Measurements from ENCODE around the gene GPN2. TPM values are rescaled to one million over a fixed set of nuclear protein-coding genes. Genes with fewer than 3 reads are reported as not detected.

The GPN2 gene
- total RNA-seq, 1 donor from 2014 or later, result 21.4 TPM

- Mint-ChIP-seq H3K9me3 (ENCODE audit: unreplicated experiment) (no peaks in the 10 kb centered on the region), H3K36me3 (ENCODE audit: unreplicated experiment) (no peaks in the 10 kb centered on the region), H3K27ac (ENCODE audit: unreplicated experiment) (no peak overlapping the region), H3K4me1 (ENCODE audit: low read depth, unreplicated experiment) (peaks cover 10% of the 10 kb centered on the region), H3K27me3 (ENCODE audit: unreplicated experiment) (peaks cover 4% of the 10 kb centered on the region), H3K4me3 (ENCODE audit: unreplicated experiment) (no peak overlapping the region)
- DNase-seq, result no peak
- TF ChIP-seq CTCF (IDR thresholded peaks at IDR 0.05; ENCODE audit: partially characterized antibody, unreplicated experiment), result no peak
Observed at GRCh38 chr1:26911399-26912146, 21.5 kb upstream of the GPN2 start.

- Mint-ChIP-seq H3K27me3 (ENCODE audit: unreplicated experiment) (peaks cover 4% of the 10 kb centered on the region), H3K9me3 (ENCODE audit: unreplicated experiment) (no peaks in the 10 kb centered on the region), H3K4me3 (ENCODE audit: unreplicated experiment) (no peak overlapping the region), H3K36me3 (ENCODE audit: unreplicated experiment) (no peaks in the 10 kb centered on the region), H3K4me1 (ENCODE audit: low read depth, unreplicated experiment) (peaks cover 10% of the 10 kb centered on the region), H3K27ac (ENCODE audit: unreplicated experiment) (no peak overlapping the region)
- no peak for DNase-seq
- TF ChIP-seq CTCF (IDR thresholded peaks at IDR 0.05; ENCODE audit: partially characterized antibody, unreplicated experiment), result no peak
Observed at GRCh38 chr1:26910343-26911160, 20.5 kb upstream of the GPN2 start.

GRCh38 chr1:26909951-26910342, 19.9 kb upstream of the GPN2 start:
- H3K27me3 Mint-ChIP-seq (ENCODE audit: unreplicated experiment), result peaks cover 4% of the 10 kb centered on the region
- no peaks in the 10 kb centered on the region for H3K9me3 Mint-ChIP-seq (ENCODE audit: unreplicated experiment)
- no peak overlapping the region for H3K27ac Mint-ChIP-seq (ENCODE audit: unreplicated experiment)
- H3K36me3 Mint-ChIP-seq (ENCODE audit: unreplicated experiment), result no peaks in the 10 kb centered on the region
- no peak for DNase-seq
- peaks cover 10% of the 10 kb centered on the region for H3K4me1 Mint-ChIP-seq (ENCODE audit: low read depth, unreplicated experiment)
- no peak for TF ChIP-seq CTCF (IDR thresholded peaks at IDR 0.05; ENCODE audit: partially characterized antibody, unreplicated experiment)
- H3K4me3 Mint-ChIP-seq (ENCODE audit: unreplicated experiment), result no peak overlapping the region

GRCh38 chr1:26907071-26907917, 17.2 kb upstream of the GPN2 start:
- H3K36me3 Mint-ChIP-seq (ENCODE audit: unreplicated experiment), result no peaks in the 10 kb centered on the region
- no peak overlapping the region for H3K27ac Mint-ChIP-seq (ENCODE audit: unreplicated experiment)
- peaks cover 4% of the 10 kb centered on the region for H3K27me3 Mint-ChIP-seq (ENCODE audit: unreplicated experiment)
- H3K4me1 Mint-ChIP-seq (ENCODE audit: low read depth, unreplicated experiment), result peaks cover 6% of the 10 kb centered on the region
- H3K4me3 Mint-ChIP-seq (ENCODE audit: unreplicated experiment), result no peak overlapping the region
- H3K9me3 Mint-ChIP-seq (ENCODE audit: unreplicated experiment), result no peaks in the 10 kb centered on the region
- DNase-seq, result no peak
- TF ChIP-seq CTCF (IDR thresholded peaks at IDR 0.05; ENCODE audit: partially characterized antibody, unreplicated experiment), result no peak
